Esophagus (tissue), 2 donors: ENCODE data around the gene GCNT2. TPM values are rescaled to one million over a fixed set of nuclear protein-coding genes. Genes with fewer than 3 reads are reported as not detected.
A peak's percentile ranks its signal among the peaks of the same experiment; 100 is the strongest.

ENCODE experiments used
- H3K27ac ChIP-seq, 2 donors: one replicate each; pipeline ENCODE4 v1.5.1; 2013; ENCODE audit warnings: low read depth in 2 of 2, mild to moderate bottlenecking in 2 of 2, inconsistent platforms in 1 of 2, low read length in 1 of 2, moderate library complexity in 1 of 2
- H3K27me3 ChIP-seq, 2 donors: one replicate each; pipeline ENCODE4 v1.6.1; 2013; ENCODE audit warnings: low read length in 2 of 2, control low read depth in 1 of 2, mild to moderate bottlenecking in 1 of 2; ENCODE audit not compliant: insufficient read depth in 2 of 2, control insufficient read depth in 1 of 2
- H3K36me3 ChIP-seq, 2 donors: one replicate each; pipeline ENCODE4 v1.6.1; 2013; ENCODE audit warnings: low read length in 1 of 2; ENCODE audit not compliant: control insufficient read depth in 2 of 2, insufficient read depth in 2 of 2
- H3K4me1 ChIP-seq, 2 donors: one replicate each; pipeline ENCODE4 v1.6.1; 2013; ENCODE audit warnings: low read length in 1 of 2; ENCODE audit not compliant: control insufficient read depth in 2 of 2, insufficient read depth in 2 of 2
- H3K4me3 ChIP-seq, 2 donors: one replicate each; pipeline ENCODE4 v1.5.1; 2013; ENCODE audit warnings: low read length in 2 of 2, mild to moderate bottlenecking in 2 of 2, low read depth in 1 of 2, moderate library complexity in 1 of 2
- H3K9me3 ChIP-seq, 2 donors: one replicate each; pipeline ENCODE4 v1.6.1; 2013; ENCODE audit warnings: mild to moderate bottlenecking in 2 of 2, low read depth in 1 of 2, low read length in 1 of 2, moderate library complexity in 1 of 2; ENCODE audit not compliant: control insufficient read depth in 2 of 2, insufficient read depth in 1 of 2
- WGBS, 2 donors: extraction: QIAGEN DNeasy Blood & Tissue Kit; methylation state at CpG; one replicate each; pipeline ENCODE4 v1.1.7; 2013; 5-methylcytosine and 5-hydroxymethylcytosine counted together
- polyA plus RNA-seq, 2 donors: library from polyadenylated mRNA; stranded (reverse); fragments of 200-250 nt; gene quantifications; one replicate each; pipeline ENCODE4 v1.2.3, GENCODE V29; 2013
- donor health status: healthy with polysubstance abuse.
- donor health status: Bipolar disorder and iron deficiency.

The GCNT2 gene
- 1 to 10 TPM; 3.0 to 3.1 TPM for polyA plus RNA-seq

DNA sequence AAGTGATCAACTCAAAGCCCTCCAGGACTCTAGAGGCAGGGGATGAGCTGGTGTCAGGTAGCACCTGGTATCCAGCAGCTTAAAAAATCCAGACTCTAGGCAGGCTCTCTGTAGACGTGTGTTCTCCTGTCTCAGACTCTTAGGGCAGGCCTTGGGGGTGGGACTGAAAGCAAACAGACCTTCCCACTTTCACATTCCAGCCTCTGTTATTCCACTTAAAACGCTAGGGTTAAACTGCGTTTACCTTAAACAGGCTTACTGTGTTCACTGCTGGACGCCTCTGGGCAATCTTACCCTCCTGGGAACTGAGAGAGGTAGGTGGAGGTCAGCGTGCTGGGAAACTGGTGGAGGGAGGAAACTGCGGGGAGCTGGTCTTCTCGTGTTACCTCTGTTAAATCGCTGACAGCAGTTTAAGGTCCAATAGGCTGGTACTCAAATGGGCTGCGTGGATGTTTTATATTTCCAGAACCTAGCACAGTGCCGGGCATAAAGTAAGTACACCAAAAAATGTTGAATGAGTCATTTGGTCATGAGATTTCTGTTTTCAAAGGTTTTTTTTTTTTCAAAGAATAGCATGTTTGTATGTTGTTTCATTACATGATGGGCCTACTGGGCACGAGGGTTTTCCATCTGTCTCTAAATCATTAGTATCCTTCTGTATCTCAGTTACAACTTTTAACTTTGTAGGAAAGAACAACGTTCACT lies at the start of gene GCNT2:
Gene GCNT2 (plus strand): TSS at position 248 of the 705 bp plus-strand sequence. CDS start 7,561 bp downstream, outside the sequence.
- WGBS, 2 donors = 19 to 24% methylated on average over 12 of the region's 12 CpGs

DNA sequence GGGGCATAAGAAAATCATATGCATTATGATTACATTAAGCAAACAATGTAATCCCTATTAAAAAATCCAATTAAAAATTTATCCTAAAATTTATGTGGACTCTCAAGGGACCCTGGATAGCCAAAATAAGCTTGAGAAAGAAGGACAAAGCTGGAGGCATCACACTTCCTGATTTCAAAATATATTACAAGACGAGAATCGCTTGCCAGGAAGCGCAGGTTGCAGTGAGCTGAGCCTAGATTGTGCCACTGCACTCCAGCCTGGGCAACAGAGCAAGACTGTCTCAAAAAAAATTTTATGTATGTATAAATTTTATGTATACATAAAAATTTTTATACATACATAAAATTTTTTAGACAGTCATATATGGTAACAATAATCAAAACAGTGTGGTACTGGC lies 48.5 kb upstream of the GCNT2 start:
- no peaks in the 10 kb centered on the region for H3K4me1 ChIP-seq
- 79 to 86% methylated on average over 3 of the region's 3 CpGs for WGBS, 2 donors
- H3K36me3 ChIP-seq = no peaks in the 10 kb centered on the region

More for the DNA sequence above, at the start of gene GCNT2:
- H3K4me1 ChIP-seq = no peaks in the 10 kb centered on the region
- peak within 1 kb of the TSS; percentile 75 to 96 for H3K27ac ChIP-seq
- no peaks in the 10 kb centered on the region for H3K9me3 ChIP-seq
- no peaks in the 10 kb centered on the region for H3K36me3 ChIP-seq
- H3K27me3 ChIP-seq = no peaks in the 10 kb centered on the region
- peak within 1 kb of the TSS; percentile 8 to 58 for H3K4me3 ChIP-seq

DNA sequence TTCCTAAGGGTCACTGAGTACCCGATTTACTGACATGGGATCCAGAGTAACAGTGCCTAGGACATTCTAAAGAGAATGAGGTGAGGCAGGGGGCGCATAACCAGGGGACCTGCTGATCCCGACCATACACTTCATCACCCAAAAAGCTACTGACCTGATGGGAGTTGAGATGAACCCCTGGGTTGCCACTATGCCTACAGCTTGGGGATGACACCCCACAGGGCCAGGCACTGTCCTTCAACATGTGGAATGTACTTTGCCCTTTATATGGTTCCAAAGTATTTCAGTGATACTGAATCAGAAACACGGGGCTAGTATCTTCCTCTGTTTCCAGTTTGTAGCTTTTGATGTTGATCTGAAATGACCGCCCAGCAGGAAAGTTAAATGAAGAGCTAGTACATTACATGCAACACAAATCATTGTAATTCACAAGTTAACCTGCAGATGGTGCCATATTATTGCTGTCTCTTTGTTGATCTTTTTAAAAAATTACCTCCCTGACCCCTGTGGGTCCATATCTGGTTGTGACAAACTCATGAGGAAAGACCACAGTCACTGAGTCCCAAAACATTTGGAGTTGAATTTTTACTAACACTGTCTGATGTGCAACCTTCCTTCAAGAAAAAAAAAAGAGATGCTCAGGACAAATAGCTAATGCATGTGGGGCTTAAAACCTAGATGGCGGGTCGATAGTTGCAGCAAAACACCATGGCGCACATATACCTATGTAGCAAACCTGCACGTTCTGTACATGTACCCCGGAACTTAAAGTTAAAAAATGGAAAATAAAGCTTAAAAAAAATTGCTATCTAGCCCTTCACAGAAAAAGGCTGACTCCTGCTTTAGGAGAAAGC lies 42.7 kb upstream of the GCNT2 start:
- Histone ChIP-seq H3K27ac (no peak overlapping the region), H3K4me1 (no peaks in the 10 kb centered on the region), H3K27me3 (no peaks in the 10 kb centered on the region), H3K9me3 (no peaks in the 10 kb centered on the region), H3K4me3 (no peak overlapping the region), H3K36me3 (no peaks in the 10 kb centered on the region)
- 59% methylated on average over 10 of the region's 10 CpGs for WGBS, 2 donors

More for the DNA sequence above, 48.5 kb upstream of the GCNT2 start:
- Histone ChIP-seq H3K4me3 (no peak overlapping the region), H3K9me3 (peaks cover 0 to 3% of the 10 kb centered on the region in 2 donors), H3K27me3 (no peaks in the 10 kb centered on the region), H3K27ac (no peak overlapping the region)

GRCh38 chr6:10479939-10480700 lies 41.0 kb upstream of the GCNT2 start:
- Histone ChIP-seq H3K27ac (no peak overlapping the region), H3K4me1 (no peaks in the 10 kb centered on the region), H3K9me3 (no peaks in the 10 kb centered on the region), H3K27me3 (no peaks in the 10 kb centered on the region), H3K4me3 (no peak overlapping the region), H3K36me3 (no peaks in the 10 kb centered on the region)
- 74 to 81% methylated on average over 7 of the region's 7 CpGs for WGBS, 2 donors

GRCh38 chr6:10481101-10481500 lies 40.0 kb upstream of the GCNT2 start:
- 43 to 47% methylated on average over 1 of the region's 1 CpG for WGBS, 2 donors
- no peak overlapping the region for H3K27ac ChIP-seq
- no peaks in the 10 kb centered on the region for H3K9me3 ChIP-seq
- H3K4me1 ChIP-seq = no peaks in the 10 kb centered on the region
- no peak overlapping the region for H3K4me3 ChIP-seq
- no peaks in the 10 kb centered on the region for H3K36me3 ChIP-seq
- no peaks in the 10 kb centered on the region for H3K27me3 ChIP-seq

GRCh38 chr6:10482636-10483257 lies 38.4 kb upstream of the GCNT2 start:
- Histone ChIP-seq H3K4me1 (no peaks in the 10 kb centered on the region), H3K4me3 (no peak overlapping the region), H3K27ac (no peak overlapping the region), H3K27me3 (no peaks in the 10 kb centered on the region), H3K36me3 (no peaks in the 10 kb centered on the region), H3K9me3 (peaks cover 0 to 3% of the 10 kb centered on the region in 2 donors)
- 96% methylated on average over 44 to 46 of the region's 46 CpGs for WGBS, 2 donors

GRCh38 chr6:10484912-10485311 lies 36.2 kb upstream of the GCNT2 start:
- H3K9me3 ChIP-seq = peaks cover 0 to 3% of the 10 kb centered on the region in 2 donors
- 67 to 69% methylated on average over 3 of the region's 3 CpGs for WGBS, 2 donors
- H3K4me1 ChIP-seq = no peaks in the 10 kb centered on the region
- no peak overlapping the region for H3K4me3 ChIP-seq
- no peaks in the 10 kb centered on the region for H3K27me3 ChIP-seq
- H3K27ac ChIP-seq = no peak overlapping the region
- H3K36me3 ChIP-seq = no peaks in the 10 kb centered on the region

DNA sequence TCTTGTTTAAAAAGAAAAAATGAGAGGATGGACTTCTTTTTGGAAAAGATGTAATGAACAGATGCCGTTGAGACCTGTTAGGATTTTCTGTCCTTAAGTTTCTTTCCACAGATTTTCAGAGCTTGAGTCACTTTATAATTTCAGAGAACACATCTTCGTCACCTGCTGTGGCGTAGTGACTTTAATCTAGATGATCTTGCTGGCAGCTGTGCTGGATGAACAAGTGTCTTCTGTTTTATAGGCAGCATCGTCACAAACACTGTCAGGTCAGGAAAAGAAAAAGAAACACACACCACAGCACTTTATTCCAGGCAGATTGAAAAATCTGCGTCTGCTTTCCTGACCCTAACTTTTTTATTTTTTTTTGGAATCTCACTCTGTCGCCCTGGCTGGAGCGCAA lies 35.7 kb upstream of the GCNT2 start:
- Histone ChIP-seq H3K9me3 (peaks cover 0 to 3% of the 10 kb centered on the region in 2 donors), H3K27ac (no peak overlapping the region), H3K4me1 (no peaks in the 10 kb centered on the region), H3K36me3 (no peaks in the 10 kb centered on the region), H3K4me3 (no peak overlapping the region), H3K27me3 (no peaks in the 10 kb centered on the region)
- WGBS, 2 donors = 79 to 82% methylated on average over 7 of the region's 7 CpGs

GRCh38 chr6:10486215-10486614 lies 34.9 kb upstream of the GCNT2 start:
- no peaks in the 10 kb centered on the region for H3K36me3 ChIP-seq
- H3K27ac ChIP-seq = no peak overlapping the region
- no peaks in the 10 kb centered on the region for H3K27me3 ChIP-seq
- no peak overlapping the region for H3K4me3 ChIP-seq
- 88 to 91% methylated on average over 4 of the region's 4 CpGs for WGBS, 2 donors
- peaks cover 0 to 3% of the 10 kb centered on the region in 2 donors for H3K9me3 ChIP-seq
- H3K4me1 ChIP-seq = no peaks in the 10 kb centered on the region
